Transverse colon (tissue), 4 donors: ENCODE measurements around the gene ZNF74.

Experiments used
- CTCF ChIP-seq, 5 experiments: fragments of 200-600 bp in 3 of 5; fragments of 450-650 bp in 2 of 5; sonication (generic) in 3 of 5; IDR thresholded peaks; 1 replicate in 2 of 5; 2 replicates in 3 of 5; pipeline ENCODE4 v1.5.1; 2016 to 2017; ENCODE audit warnings: antibody characterized with exemption in 5 of 5, inconsistent platforms in 3 of 5, mild to moderate bottlenecking in 2 of 5, moderate library complexity in 1 of 5
- POLR2A ChIP-seq: fragments of 450-650 bp; IDR thresholded peaks from one replicate; pipeline ENCODE4 v1.6.1; 2016; ENCODE audit warnings: antibody characterized with exemption, mild to moderate bottlenecking, moderate library complexity
- POLR2AphosphoS5 ChIP-seq, 3 donors: sonication (generic); formaldehyde crosslinking; IDR thresholded peaks; one replicate each; pipeline ENCODE4 v1.6.1; 2016; ENCODE audit warnings: antibody characterized with exemption in 3 of 3

- no peak for TF ChIP-seq CTCF (IDR thresholded peaks at IDR 0.05)
- no peak for TF ChIP-seq POLR2A
- TF ChIP-seq POLR2AphosphoS5 (IDR thresholded peaks at IDR 0.05): no peak
Observed at GRCh38 chr22:20378110-20378509, 15.8 kb upstream of the ZNF74 start.
